ENCODE data around the gene TMC5. TPM values are rescaled to one million over a fixed set of nuclear protein-coding genes. Genes with fewer than 3 reads are reported as not detected.

Gene TMC5
- total RNA-seq, 2 experiments from 2014 or later: not detected

DNA sequence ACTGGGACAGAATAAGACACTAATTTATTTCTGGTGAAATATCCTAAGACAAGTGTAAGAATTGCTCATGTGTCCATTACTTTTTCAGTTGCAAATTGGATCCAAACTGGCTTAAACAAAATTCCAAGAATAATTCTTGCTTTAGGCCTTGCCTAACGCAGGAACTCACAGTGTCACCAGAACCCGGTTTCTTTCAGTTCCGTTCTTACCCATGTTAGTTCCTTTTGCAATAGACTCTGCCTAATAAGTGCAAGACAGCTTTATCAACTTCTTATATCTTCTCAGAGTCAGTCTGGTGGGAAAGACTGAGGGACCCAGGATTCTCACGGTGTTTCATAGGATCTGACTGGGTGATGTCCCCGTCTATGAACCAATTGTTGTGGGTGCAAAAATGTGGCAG is 79.5 kb downstream of the TMC5 start:
- Mint-ChIP-seq H3K27ac (no peak overlapping the region), H3K9me3 (no peaks in the 10 kb centered on the region), H3K4me1 (ENCODE audit: low read depth) (peaks cover 8% of the 10 kb centered on the region), H3K4me3 (no peak overlapping the region), H3K27me3 (no peaks in the 10 kb centered on the region), H3K36me3 (ENCODE audit: low read depth) (peaks cover 38% of the 10 kb centered on the region)
- ChIA-PET POLR2A (no interaction called here), CTCF (no interaction called here)
- ATAC-seq (ENCODE audit: poor library complexity) (no peak), DNase-seq (no peak)
- Histone ChIP-seq H3K4me1 (ENCODE audit: insufficient read depth, low read length) (peaks cover 10% of the 10 kb centered on the region), H3K27me3 (ENCODE audit: control insufficient read depth in 1 of 2, insufficient read depth in 2 of 2, low read length in 2 of 2) (no peaks in the 10 kb centered on the region), H3K4me3 (ENCODE audit: low read length) (no peak overlapping the region), H3K27ac (ENCODE audit: low read depth in 1 of 2, low read length in 2 of 2) (no peak overlapping the region), H3K9me3 (ENCODE audit: control insufficient read depth in 1 of 2, insufficient read depth in 1 of 2, low read length in 2 of 2) (no peaks in the 10 kb centered on the region), H3K36me3 (ENCODE audit: insufficient read depth, low read length) (peaks cover 18% of the 10 kb centered on the region)
- no peak for TF ChIP-seq CTCF (IDR thresholded peaks at IDR 0.05)
- intact Hi-C loops (cut with DNase I, micrococcal nuclease): no loop called here

DNA sequence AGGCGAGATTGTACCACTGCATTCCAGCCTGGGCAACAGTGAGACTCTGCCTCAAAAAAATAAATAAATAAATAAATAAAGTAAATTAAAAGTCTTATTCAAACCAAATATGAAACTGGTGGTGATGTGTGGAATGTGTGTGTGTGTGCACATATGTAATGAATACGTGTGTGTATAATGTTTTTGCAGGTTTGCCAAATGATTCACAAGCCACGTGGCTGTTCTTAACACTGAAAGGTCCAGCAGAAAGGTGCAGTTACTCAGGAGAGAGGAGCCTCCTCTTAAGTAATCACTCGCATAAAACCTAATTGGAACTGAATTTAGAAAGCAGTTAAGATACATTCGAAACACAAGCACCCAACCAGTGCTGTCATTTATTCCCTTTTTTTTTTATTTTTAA is 81.3 kb downstream of the TMC5 start:
- DNase-seq (no peak), ATAC-seq (ENCODE audit: poor library complexity) (no peak)
- H3K27ac Mint-ChIP-seq: no peak overlapping the region
- H3K36me3 ChIP-seq (ENCODE audit: insufficient read depth, low read length): peaks cover 28% of the 10 kb centered on the region
- H3K4me1 Mint-ChIP-seq (ENCODE audit: low read depth): peaks cover 2% of the 10 kb centered on the region
- no peak for TF ChIP-seq CTCF (IDR thresholded peaks at IDR 0.05)
- H3K9me3 Mint-ChIP-seq: no peaks in the 10 kb centered on the region
- intact Hi-C loops (cut with DNase I, micrococcal nuclease): no loop called here
- peaks cover 55% of the 10 kb centered on the region for H3K36me3 Mint-ChIP-seq (ENCODE audit: low read depth)
- H3K9me3 ChIP-seq (ENCODE audit: control insufficient read depth in 1 of 2, insufficient read depth in 1 of 2, low read length in 2 of 2): no peaks in the 10 kb centered on the region
- H3K4me3 ChIP-seq (ENCODE audit: low read length): no peak overlapping the region
- no peaks in the 10 kb centered on the region for H3K27me3 Mint-ChIP-seq
- H3K27ac ChIP-seq (ENCODE audit: low read depth in 1 of 2, low read length in 2 of 2): no peak overlapping the region
- ChIA-PET POLR2A (no interaction called here), CTCF (no interaction called here)
- H3K4me3 Mint-ChIP-seq: no peak overlapping the region
- peaks cover 3% of the 10 kb centered on the region for H3K4me1 ChIP-seq (ENCODE audit: insufficient read depth, low read length)
- H3K27me3 ChIP-seq (ENCODE audit: control insufficient read depth in 1 of 2, insufficient read depth in 2 of 2, low read length in 2 of 2): no peaks in the 10 kb centered on the region

- ChIA-PET CTCF (no interaction called here), POLR2A (no interaction called here)
- no peaks in the 10 kb centered on the region for H3K27me3 Mint-ChIP-seq
- intact Hi-C loops (cut with DNase I, micrococcal nuclease): no loop called here
- Histone ChIP-seq H3K27ac (ENCODE audit: low read depth in 1 of 2, low read length in 2 of 2) (no peak overlapping the region), H3K36me3 (ENCODE audit: insufficient read depth, low read length) (peaks cover 33% of the 10 kb centered on the region), H3K9me3 (ENCODE audit: control insufficient read depth in 1 of 2, insufficient read depth in 1 of 2, low read length in 2 of 2) (no peaks in the 10 kb centered on the region), H3K4me1 (ENCODE audit: insufficient read depth, low read length) (no peaks in the 10 kb centered on the region), H3K4me3 (ENCODE audit: low read length) (no peak overlapping the region), H3K27me3 (ENCODE audit: control insufficient read depth in 1 of 2, insufficient read depth in 2 of 2, low read length in 2 of 2) (no peaks in the 10 kb centered on the region)
- no peaks in the 10 kb centered on the region for H3K4me1 Mint-ChIP-seq (ENCODE audit: low read depth)
- H3K27ac Mint-ChIP-seq: no peak overlapping the region
- DNase-seq: no peak
- H3K9me3 Mint-ChIP-seq: no peaks in the 10 kb centered on the region
- H3K36me3 Mint-ChIP-seq (ENCODE audit: low read depth): peaks cover 59% of the 10 kb centered on the region
- TF ChIP-seq CTCF (IDR thresholded peaks at IDR 0.05): no peak
- H3K4me3 Mint-ChIP-seq: no peak overlapping the region
- ATAC-seq (ENCODE audit: poor library complexity): no peak
These were observed 81.8 kb downstream of the TMC5 start for GRCh38 chr16:19499481-19499880.
